ENCODE measurements around the gene RAB27A.
"Not testable (repeated sequence)": the region's sequence is repeated elsewhere in the genome, so short reads cannot be mapped to it uniquely, and the experiment has no call there.

Gene RAB27A

GRCh38 chr15:55281517-55282228 is 7.9 kb downstream of the RAB27A start:
- DNase-seq: no peak

DNA sequence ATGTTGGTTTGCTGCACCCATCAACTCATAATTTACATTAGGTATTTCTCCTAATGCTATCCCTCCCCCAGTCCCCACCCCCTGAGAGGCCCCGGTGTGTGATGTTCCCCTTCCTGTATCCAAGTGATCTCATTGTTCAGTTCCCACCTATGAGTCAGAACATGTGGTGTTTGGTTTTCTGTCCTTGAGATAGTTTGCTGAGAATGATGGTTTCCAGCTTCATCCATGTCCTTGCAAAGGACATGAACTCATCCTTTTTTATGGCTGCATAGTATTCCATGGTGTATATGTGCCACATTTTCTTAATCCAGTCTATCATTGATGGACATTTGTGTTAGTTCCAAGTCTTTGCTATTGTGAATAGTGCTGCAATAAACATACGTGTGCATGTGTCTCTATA is 9.0 kb downstream of the RAB27A start:
- DNase-seq: not testable (repeated sequence)

DNA sequence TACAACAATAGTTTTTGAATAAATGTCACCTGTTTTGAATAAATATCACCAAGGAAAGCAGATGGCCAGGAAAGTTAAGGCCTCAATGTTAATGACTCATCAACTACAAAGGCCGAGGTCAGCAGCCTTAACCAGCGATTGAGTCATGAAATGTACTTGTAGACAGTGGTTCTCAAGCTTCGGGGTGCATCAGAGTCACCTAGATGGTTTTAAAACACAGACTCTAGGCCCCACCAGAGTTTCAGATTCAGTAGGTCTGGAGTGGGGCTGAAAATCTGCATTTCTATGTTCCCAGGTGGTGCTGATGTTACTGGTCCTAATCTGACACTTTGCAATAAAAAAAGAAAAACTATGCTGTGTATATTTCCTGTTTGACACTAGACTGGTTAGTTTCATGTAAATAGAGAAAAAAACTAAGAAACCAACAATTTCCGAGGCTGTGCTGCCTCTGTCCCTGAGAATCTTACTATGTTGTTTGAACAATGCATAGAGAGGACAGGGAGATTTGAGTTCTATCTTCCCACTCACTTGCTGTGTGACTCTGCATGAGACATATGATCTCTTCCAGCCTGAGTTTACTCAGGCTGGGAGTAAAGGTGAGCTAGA is 9.8 kb downstream of the RAB27A start:
- no peak for DNase-seq

DNA sequence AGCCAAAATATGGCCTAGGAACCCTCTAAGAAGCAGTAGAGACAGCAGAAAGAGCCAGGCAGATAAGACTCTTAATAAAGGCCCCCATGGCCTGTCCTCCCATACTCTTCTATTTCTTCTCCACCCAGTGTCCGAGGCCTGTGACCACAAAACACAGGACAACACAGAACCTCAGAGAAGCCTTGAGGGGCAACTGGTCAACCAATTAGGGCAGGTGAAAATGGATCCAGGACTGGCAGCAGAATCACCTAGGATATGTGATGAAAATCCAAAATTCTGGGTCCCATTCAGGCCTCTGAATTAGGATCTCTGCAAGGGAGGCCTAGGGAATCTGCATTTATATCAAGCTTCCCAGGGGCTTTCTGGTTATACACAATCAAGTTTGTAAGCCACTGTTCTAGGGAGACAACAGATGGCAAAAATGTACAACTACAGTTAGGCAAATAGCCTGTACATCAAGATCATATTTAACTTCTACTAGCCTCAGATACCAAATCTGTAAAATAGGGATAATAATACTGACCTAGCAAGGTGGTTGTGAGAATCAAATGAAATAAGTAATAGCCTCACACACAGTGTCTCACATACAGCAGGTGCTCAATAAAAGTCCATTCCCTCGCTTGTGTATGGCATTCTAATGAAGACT is 10.4 kb downstream of the RAB27A start:
- no peak for DNase-seq

DNA sequence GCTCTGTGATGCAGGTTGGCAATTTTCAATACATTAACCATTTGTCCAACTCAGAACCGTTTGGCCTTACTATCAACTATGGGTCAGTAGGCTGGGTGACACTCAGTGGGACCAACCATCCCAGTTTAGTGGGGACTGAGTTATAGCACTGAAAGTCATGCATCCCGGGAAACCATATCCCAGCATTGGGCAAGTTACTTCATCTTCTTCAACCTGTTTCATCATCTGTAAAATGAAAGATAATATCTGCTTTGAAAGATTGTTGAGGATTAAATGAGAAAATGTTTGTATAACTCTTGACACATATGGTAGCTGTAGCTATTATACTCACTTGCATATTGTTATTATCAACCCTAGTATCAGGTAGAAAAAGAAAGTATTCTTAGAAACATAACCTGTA is 11.9 kb downstream of the RAB27A start:
- DNase-seq: no peak

GRCh38 chr15:55277116-55277564 is 12.5 kb downstream of the RAB27A start:
- no peak for DNase-seq

GRCh38 chr15:55276324-55276723 is 13.3 kb downstream of the RAB27A start:
- no peak for DNase-seq

GRCh38 chr15:55270291-55270690 is 19.3 kb downstream of the RAB27A start:
- no peak for DNase-seq

- DNase-seq: no peak
Observed at GRCh38 chr15:55268176-55268695, 21.4 kb downstream of the RAB27A start.

- no peak for DNase-seq
Observed at GRCh38 chr15:55267401-55268175, 22.0 kb downstream of the RAB27A start.

- DNase-seq: no peak
Observed at GRCh38 chr15:55266547-55266946, 23.1 kb downstream of the RAB27A start.

- DNase-seq: no peak
Observed at GRCh38 chr15:55260562-55261131, 29.0 kb downstream of the RAB27A start.

- no peak for DNase-seq
Observed at GRCh38 chr15:55257938-55258337, 31.7 kb downstream of the RAB27A start.

GRCh38 chr15:55257012-55257670 is 32.5 kb downstream of the RAB27A start:
- no peak for DNase-seq

DNA sequence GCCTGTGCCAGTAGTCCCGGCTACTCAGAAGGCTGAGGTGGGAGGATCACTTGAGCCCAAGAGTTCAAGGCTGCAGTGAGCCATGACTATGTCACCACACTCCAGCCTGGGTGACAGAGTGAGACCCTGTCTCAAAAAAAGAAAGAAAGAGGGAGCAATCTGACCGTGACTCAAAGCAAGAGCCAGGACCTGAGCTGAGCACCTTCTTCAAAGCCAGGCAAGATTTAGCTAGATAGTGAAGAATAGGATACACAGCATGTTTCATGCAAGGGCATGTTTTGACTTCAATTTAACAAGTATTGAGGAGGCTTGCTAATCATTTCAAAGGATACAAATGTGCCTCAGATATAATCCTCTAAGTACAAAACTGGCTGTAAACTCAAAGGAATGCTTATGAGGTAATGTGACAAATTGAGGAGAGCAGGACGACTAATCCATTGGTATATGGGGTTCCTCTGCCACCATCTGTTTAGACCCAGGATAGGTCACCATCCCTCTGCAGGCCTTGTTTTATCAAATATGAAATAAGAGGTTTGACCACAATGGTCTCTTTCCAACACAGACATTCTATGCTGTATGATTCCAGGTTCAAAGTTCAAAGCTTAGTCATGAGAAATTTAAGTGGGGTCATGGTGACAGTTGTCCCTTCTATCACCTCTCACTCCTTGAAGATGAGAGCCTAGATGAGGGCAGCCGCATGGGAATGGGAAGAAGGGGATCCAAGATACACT is 33.2 kb downstream of the RAB27A start:
- no peak for DNase-seq

- DNase-seq: no peak
Observed at GRCh38 chr15:55255714-55256113, 33.9 kb downstream of the RAB27A start.

- no peak for DNase-seq
Observed at GRCh38 chr15:55254916-55255679, 34.5 kb downstream of the RAB27A start.

DNA sequence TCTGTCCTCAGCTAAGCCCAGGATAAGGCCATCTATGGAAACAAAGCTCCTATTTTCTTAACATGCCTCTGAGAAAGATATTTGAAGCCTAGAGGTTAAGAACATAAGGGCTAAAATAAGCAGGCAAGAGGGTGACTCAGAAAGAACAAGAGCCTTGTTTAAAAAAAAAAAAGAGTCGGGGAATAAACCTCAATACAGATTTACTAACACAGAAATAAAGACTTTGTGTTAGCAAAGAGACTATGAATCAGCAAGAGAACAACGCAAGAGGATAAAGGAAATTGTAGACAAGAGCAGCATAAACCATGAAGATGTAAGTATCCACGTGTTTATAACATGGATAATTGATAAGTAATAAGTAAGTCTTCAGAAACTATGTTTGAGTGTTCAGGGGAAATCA is 36.0 kb downstream of the RAB27A start:
- no peak for DNase-seq

GRCh38 chr15:55252201-55252600 is 37.4 kb downstream of the RAB27A start:
- DNase-seq: not testable (repeated sequence)

DNA sequence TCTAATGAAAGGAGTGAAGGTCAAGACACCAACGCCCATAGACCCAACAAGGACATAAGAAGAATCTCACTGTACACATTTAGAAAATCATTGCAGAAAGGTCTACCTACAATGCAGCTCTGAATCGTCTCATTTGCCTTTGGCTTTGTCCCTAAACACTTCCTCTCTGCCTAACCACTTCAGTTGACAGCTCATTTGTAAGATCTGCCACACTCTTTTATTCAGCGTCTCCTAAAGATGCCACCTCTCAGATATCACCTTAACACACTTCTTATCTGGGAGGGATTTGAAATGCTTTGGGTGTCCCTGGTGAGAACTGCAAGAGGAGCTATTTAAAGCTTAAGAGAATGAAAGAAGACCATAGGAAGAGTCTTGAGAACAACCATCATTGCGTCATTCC is 38.7 kb downstream of the RAB27A start:
- DNase-seq: no peak

- DNase-seq: no peak
Observed at GRCh38 chr15:55250392-55250791, 39.2 kb downstream of the RAB27A start.
